ENCODE measurements around the gene DCAF17.

- no peak for TF ChIP-seq POLR2A (IDR thresholded peaks at IDR 0.05)
- TF ChIP-seq, protein P1, sequence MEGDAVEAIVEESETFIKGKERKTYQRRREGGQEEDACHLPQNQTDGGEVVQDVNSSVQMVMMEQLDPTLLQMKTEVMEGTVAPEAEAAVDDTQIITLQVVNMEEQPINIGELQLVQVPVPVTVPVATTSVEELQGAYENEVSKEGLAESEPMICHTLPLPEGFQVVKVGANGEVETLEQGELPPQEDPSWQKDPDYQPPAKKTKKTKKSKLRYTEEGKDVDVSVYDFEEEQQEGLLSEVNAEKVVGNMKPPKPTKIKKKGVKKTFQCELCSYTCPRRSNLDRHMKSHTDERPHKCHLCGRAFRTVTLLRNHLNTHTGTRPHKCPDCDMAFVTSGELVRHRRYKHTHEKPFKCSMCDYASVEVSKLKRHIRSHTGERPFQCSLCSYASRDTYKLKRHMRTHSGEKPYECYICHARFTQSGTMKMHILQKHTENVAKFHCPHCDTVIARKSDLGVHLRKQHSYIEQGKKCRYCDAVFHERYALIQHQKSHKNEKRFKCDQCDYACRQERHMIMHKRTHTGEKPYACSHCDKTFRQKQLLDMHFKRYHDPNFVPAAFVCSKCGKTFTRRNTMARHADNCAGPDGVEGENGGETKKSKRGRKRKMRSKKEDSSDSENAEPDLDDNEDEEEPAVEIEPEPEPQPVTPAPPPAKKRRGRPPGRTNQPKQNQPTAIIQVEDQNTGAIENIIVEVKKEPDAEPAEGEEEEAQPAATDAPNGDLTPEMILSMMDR (IDR thresholded peaks at IDR 0.05), result no peak
Measured at GRCh38 chr2:171512683-171513195, 78.7 kb downstream of the DCAF17 start.

Data from body of pancreas (tissue), 4 donors.